Measurements from ENCODE around the gene MDH1.

MDH1 gene

DNA sequence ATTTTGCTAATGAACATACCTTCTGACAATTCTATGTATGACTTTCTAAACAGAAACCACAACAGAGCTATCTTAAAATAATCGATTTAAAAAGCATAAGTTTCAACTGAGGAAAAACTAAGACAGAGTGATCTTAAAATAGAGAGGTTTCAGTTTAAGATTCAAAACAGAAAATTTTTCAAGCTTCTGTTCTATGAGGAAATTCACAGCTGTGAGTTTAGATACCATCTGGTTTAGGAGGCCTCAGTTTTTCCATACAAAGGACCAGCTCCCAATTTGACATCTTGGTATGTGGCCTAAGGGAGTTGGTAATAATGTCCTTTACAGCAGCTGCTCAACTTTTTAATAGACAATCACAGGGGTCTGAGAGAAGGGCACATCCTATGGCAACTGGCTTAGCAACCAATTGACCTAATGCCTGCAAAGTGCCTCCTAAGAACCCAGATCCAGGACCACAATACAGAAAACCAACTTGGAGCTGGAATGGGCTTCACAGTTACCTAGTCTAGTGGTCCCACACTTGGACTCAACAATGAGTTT lies 39.7 kb downstream of the MDH1 start:
- no peak overlapping the region for H3K27ac ChIP-seq
- DNase-seq (ENCODE audit: low read depth, low spot score) = no peak

DNA sequence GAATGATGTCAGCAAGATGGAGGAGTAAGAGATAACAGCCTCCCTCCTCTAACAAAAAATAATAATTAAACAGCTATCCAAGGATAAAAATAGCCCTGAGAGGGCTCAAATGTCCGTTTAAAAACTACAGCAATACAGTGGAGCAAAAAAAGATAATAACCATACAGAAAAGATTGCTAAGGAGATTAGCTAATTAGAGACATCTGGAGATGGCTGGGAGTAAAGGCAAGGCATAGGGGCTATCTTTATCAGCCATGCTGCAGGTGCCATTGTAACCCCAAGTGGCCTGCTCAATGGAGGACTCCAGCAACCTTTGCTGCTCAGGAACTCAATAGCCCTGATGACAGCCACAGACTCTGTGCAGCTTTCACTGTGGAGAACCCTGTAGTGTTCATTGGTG lies 42.7 kb downstream of the MDH1 start:
- no peak overlapping the region for H3K27ac ChIP-seq
- DNase-seq (ENCODE audit: low read depth, low spot score) = no peak

DNA sequence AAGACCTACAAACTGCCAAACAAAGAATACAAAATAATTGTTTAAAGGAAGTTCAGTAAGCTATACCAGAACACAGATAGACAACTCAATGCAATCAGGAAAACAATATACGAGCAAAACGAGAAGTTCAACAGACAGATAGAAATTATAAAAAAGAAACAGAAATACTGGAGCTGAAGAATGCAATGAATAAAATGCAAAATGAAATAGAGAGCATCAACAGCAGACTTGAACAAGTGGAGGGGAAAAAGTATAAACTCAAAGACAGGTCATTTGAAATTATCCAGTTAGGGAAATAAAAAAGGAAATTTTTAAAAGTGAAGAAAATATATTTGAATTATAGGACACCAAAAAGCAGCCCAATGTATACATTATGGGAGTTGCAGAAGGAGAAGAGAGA lies 43.6 kb downstream of the MDH1 start:
- H3K27ac ChIP-seq = no peak overlapping the region
- no peak for DNase-seq (ENCODE audit: low read depth, low spot score)

DNA sequence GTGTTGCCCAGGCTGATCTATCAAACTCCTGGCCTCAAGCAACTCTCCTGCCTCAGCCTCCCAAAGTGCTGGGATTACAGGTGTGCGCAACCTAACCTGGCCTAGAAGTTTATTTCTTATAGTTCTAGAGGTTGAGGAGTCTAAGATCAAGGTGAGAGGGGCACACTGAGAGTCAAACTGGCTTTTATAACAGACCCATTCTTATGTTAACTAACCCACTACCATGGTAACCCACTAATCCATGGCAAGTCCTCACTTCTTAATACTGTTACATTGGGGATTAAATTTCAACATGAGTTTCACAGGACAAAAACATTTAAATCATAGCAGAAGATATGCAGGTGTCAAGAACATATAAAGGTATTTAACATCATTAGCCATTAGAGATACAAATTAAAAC lies 50.6 kb downstream of the MDH1 start:
- no peak for DNase-seq (ENCODE audit: low read depth, low spot score)
- no peak overlapping the region for H3K27ac ChIP-seq

DNA sequence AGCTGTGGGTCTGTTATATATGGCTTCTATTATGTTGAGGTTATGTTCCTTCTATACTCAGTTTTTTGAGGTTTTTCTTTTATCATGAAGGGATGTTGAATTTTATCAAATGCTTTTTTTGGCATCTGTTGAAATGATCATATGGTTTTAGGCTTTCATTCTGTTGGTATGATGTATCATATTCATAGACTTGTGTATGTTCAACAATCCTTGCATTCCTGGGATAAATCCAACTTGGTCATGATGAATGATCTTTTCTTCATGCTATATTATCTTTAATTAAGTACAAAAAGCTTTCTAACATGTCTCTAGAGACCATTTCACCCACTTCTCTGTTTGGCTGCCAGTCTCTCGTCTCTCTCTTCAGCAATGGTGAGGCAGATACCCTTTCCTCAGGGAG lies 54.2 kb downstream of the MDH1 start:
- no peak for DNase-seq (ENCODE audit: low read depth, low spot score)
- H3K27ac ChIP-seq = no peak overlapping the region

DNA sequence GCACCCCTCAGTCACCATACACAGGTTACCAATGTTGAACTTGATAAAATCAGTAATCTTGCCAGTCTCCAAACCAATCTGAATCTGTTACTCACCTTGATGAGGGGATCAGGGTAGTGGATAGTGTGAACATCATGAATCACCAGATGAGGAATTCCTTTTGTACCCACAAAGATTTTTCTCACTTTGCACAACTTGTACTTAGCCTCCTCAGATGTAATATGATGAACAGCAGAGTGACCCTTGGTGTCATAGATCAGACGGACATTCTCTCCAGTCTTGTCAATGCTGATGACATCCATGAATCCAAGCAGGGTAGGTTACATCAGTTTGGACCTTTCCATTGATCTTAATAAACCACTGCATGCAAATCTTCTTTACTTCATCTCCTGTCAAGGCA lies 54.7 kb downstream of the MDH1 start:
- DNase-seq (ENCODE audit: low read depth, low spot score) = no peak
- no peak overlapping the region for H3K27ac ChIP-seq

DNA sequence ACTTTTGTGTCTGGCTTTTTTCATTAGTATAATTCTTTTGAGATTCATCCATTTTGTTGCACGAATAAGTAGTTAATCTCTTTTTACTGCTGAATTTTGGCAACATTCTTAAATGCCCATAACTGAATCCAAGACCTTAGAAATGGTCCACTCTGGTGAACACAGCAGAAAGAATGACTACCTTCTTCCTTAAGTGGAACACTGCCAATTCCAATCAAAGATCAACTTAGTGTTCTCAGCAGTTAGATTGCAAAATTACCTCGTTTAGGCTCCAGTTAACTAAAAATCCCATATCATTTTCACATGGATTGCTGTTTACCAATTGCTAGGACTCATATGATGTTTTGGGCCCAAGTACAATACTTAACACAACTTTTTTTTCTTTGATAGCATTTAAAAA lies 59.9 kb downstream of the MDH1 start:
- no peak overlapping the region for H3K27ac ChIP-seq
- DNase-seq (ENCODE audit: low read depth, low spot score) = no peak

DNA sequence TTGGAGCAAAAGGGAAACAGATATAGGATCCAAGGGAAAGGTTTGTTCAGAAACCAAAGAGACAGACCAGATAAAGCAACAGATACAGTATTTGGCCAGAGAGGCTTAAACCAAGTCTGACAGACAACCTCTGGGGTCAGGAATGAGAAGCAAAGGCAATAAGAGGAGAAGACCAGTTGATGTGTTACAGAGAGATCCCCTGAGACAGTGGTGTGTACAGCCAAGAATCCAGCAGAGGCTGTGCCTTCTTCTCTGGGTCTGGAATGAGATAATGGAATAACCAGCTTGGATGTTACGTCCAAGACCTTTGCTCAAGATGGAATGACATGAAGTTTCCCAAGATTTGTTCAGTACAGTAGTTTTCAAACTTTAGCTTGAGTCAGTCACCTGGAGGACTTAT lies 61.1 kb downstream of the MDH1 start:
- no peak for DNase-seq (ENCODE audit: low read depth, low spot score)
- H3K27ac ChIP-seq = no peak overlapping the region

DNA sequence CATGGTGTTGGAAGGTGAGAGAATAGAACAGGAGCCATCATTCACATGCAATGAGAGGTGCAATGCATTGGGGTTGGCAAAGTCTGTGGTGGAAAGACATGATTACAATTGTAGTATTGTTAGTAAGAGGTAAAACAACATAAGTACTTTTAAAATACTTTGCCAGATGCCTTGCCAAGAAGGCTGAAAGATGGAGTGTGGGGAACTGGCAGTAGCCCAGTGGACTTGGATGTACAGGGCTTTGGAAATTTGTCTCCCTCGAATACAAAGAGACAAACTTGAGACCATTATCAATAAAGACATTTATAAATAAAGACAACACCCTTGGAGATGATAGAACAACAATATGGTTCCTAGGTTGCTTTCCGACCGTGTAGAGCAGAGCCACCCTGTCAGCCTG lies 62.0 kb downstream of the MDH1 start:
- DNase-seq (ENCODE audit: low read depth, low spot score) = no peak
- no peak overlapping the region for H3K27ac ChIP-seq

DNA sequence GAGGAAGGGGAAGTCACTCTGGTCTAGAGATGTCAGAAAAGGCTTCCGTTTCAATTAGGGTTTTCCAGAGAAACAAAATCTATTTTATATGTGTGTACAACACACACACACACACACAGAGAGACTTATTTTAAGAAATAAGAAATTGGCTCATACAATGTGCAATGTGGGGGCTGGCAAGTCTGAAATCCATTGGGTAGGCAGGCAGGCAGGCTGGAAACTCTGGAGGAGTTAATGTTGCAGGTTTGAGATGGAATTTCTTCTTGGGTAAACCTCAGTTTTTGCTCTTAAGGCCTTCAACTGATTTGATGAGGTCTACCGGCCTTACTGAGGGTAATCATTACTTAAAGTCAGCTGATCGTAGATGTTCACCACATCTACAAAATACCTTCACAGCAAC lies 62.6 kb downstream of the MDH1 start:
- DNase-seq (ENCODE audit: low read depth, low spot score) = no peak
- H3K27ac ChIP-seq = no peak overlapping the region

DNA sequence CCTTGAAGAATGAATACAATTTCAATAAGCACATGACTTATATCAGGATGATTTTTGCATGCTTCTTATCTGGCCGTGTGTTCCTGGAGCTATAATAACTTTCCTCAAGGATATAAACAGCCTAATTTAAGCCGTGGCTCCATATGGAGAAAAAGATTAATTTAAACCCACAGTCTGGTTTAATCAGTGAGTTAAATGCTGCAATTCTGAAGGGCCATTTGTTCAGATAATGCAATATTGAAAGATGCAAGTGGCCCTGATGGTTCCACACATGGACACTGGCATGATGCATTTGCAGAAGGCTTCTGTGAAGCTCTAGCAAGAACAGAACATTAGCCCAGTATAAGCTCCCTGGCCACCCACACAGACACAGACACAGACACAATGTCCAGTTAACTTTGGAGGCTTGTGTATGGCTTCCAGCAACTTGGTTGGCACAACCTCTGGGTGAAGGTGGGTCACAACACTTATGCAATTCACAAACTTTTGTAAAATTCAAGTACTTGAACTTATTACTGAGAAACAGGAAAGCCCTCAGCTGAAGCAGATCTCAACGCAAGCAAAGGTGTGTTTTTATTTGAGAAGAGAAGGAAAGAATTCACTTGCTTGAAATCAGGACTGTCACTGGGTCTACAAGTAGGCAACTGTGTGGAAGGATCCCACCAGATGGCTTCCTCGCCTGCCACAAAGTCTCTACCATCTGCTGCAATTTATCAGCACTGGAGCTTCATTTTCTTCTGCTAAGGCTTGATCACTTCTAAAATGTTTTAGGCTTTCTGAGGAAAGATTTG lies 63.3 kb downstream of the MDH1 start:
- no peak overlapping the region for H3K27ac ChIP-seq
- no peak for DNase-seq (ENCODE audit: low read depth, low spot score)

DNA sequence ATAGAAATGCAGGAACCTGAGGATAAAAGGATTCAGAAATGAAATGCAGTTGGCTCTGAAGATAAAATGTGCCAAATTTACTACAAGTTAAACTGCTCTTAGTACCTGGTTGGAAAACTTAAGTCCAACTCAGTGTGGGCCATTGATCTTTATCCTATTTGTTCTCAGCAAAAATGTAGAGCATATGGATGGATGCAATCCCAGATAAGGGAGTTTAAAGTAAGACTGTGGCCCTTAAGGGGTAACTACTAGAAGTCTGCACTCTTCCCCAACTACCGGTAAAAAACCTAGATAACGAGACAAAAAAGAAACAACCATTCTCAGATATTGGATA lies 63.9 kb downstream of the MDH1 start:
- no peak for DNase-seq (ENCODE audit: low read depth, low spot score)
- H3K27ac ChIP-seq = no peak overlapping the region

DNA sequence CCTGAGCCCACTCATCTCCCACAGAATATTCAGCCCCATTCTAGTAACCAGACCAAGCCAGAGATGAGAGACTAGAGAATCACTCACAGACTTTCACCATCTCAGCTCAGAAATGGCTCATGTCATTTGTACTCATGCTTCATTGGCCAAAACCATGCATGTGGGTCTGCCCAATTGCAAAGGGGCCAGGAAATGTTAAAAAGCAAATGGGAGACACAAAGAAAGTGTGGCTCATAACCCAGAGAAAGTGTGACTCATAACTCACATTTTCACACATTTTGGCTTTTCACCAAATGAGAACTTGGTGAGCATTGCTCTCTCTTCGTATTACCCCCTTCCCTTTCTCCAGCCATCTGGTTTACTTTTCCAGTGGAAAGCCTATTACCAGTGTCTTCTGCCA lies 66.2 kb downstream of the MDH1 start:
- no peak overlapping the region for H3K27ac ChIP-seq
- DNase-seq (ENCODE audit: low read depth, low spot score) = no peak

Measured in epithelial cell of prostate (primary cell).